Psoas muscle (tissue), 8 donors: ENCODE measurements around the gene CAPN3. TPM values are rescaled to one million over a fixed set of nuclear protein-coding genes. Genes with fewer than 3 reads are reported as not detected.

Experiments
- ATAC-seq, 4 donors: fragments of 200-7000 bp; cut with Tn5 transposase; one replicate each; pipeline ENCODE4 v1.9.1; 2020; ENCODE audit warnings: moderate library complexity in 3 of 4, mild to moderate bottlenecking in 2 of 4
- DNase-seq, 2 donors: peaks; one replicate each; pipeline ENCODE4 v3.0.0-alpha.2; 2020
- H3K27ac ChIP-seq: fragments of 200-600 bp; one replicate; pipeline ENCODE4 v1.8.0; 2022
- H3K27me3 ChIP-seq, 3 donors: fragments of 200-600 bp in 1 of 3; one replicate each; pipeline versions ENCODE4 v1.6.1 to v1.8.0; 2013 to 2022; ENCODE audit warnings: low read length in 2 of 3, mild to moderate bottlenecking in 2 of 3, moderate library complexity in 1 of 3; ENCODE audit not compliant: insufficient read depth in 3 of 3
- H3K36me3 ChIP-seq, 2 donors: fragments of 200-600 bp in 1 of 2; one replicate each; pipeline versions ENCODE4 v1.6.1 to v1.8.0; 2013 to 2022; ENCODE audit warnings: low read depth in 1 of 2, mild to moderate bottlenecking in 1 of 2, moderate library complexity in 1 of 2; ENCODE audit not compliant: insufficient read depth in 1 of 2
- H3K4me1 ChIP-seq: fragments of 200-600 bp; one replicate; pipeline ENCODE4 v1.8.0; 2022
- H3K4me3 ChIP-seq: fragments of 200-600 bp; one replicate; pipeline ENCODE4 v1.8.0; 2022; ENCODE audit warnings: mild to moderate bottlenecking
- H3K9me3 ChIP-seq: fragments of 200-600 bp; one replicate; pipeline ENCODE4 v1.8.0; 2022
- CTCF ChIP-seq: fragments of 200-600 bp; IDR thresholded peaks from one replicate; pipeline ENCODE4 v1.8.0; 2022; ENCODE audit warnings: antibody characterized with exemption
- WGBS, 3 donors: extraction: QIAGEN DNeasy Blood & Tissue Kit; methylation state at CpG; one replicate each; pipeline versions ENCODE4 v1.1.6 to v1.1.7; 2013; 5-methylcytosine and 5-hydroxymethylcytosine counted together
- intact Hi-C, 2 donors: fragments of 100-400 bp; cut with DNase I; formaldehyde crosslinking; loops; one replicate each; pipeline versions ENCODE4 v1.11.0 to v1.14.2; 2022
- polyA plus RNA-seq, 3 donors: library from polyadenylated mRNA; stranded (reverse); fragments of 200-250 nt; gene quantifications; one replicate each; pipeline ENCODE4 v1.2.3, GENCODE V29; 2013
- total RNA-seq, 4 donors: library from RNA; stranded (reverse); fragmentation: NEBNext Ultra II Directional in 2 of 4; extraction: Animal tissue kit (Norgen Biotek cat#: 25700) in 2 of 4; gene quantifications; one replicate each; pipeline versions ENCODE4 v1.2.1 to v1.2.4, GENCODE V29; 2021 to 2023
- donor health status: healthy with polysubstance abuse.
- donor health status: DM: no; HTN: no; CAD: no; lungs with moderate emphysema.
- donor health status: Bipolar disorder and iron deficiency.
- donor health status: healthy.
- donor health status: DM: yes; HTN: yes; CAD: no.
- donor health status: DM: no; HTN: no; CAD: no.
- donor health status: DM: no; HTN: no; CAD: no.
- donor health status: DM: yes; HTN: yes; CAD: no.

Gene CAPN3
- total and polyA plus RNA-seq, 7 donors: 114 to 413 (median 216) TPM

- Histone ChIP-seq H3K36me3 (peaks cover 6 to 94% of the 10 kb centered on the region in 2 donors), H3K4me3 (no peak overlapping the region), H3K4me1 (no peaks in the 10 kb centered on the region), H3K27me3 (no peaks in the 10 kb centered on the region), H3K27ac (no peak overlapping the region), H3K9me3 (no peaks in the 10 kb centered on the region)
- 57 to 82% (median 62%) methylated on average over 1 of the region's 1 CpG for WGBS, 3 donors
- no peak for TF ChIP-seq CTCF
- no peak for ATAC-seq
- no peak for DNase-seq
- intact Hi-C loops: no loop called here
Measured at GRCh38 chr15:42395838-42396237, 36.5 kb downstream of the CAPN3 start.

- TF ChIP-seq CTCF: no peak
- H3K27me3 ChIP-seq: no peaks in the 10 kb centered on the region
- H3K36me3 ChIP-seq: peaks cover 6 to 93% of the 10 kb centered on the region in 2 donors
- peaks cover 12% of the 10 kb centered on the region for H3K4me1 ChIP-seq
- no peak for ATAC-seq
- no peak overlapping the region for H3K4me3 ChIP-seq
- no peak for DNase-seq
- H3K27ac ChIP-seq: peak overlapping the region; percentile 82
- intact Hi-C loops: no loop called here
- 76 to 85% (median 84%) methylated on average over 24 of the region's 24 CpGs for WGBS, 3 donors
- H3K9me3 ChIP-seq: no peaks in the 10 kb centered on the region
Measured at GRCh38 chr15:42401544-42402454, 42.5 kb downstream of the CAPN3 start.

- DNase-seq (no peak), ATAC-seq (no peak)
- intact Hi-C loops: no loop called here
- Histone ChIP-seq H3K4me1 (peaks cover 12% of the 10 kb centered on the region), H3K4me3 (no peak overlapping the region), H3K9me3 (no peaks in the 10 kb centered on the region), H3K27ac (peak overlapping the region; percentile 82), H3K36me3 (peaks cover 2 to 93% of the 10 kb centered on the region in 2 donors), H3K27me3 (no peaks in the 10 kb centered on the region)
- WGBS, 3 donors: 84 to 87% (median 85%) methylated on average over 15 of the region's 15 CpGs
- no peak for TF ChIP-seq CTCF
Measured at GRCh38 chr15:42402455-42403205, 43.3 kb downstream of the CAPN3 start.

- Histone ChIP-seq H3K27me3 (no peaks in the 10 kb centered on the region), H3K4me3 (no peak overlapping the region), H3K4me1 (peaks cover 12% of the 10 kb centered on the region), H3K36me3 (peaks cover 2 to 94% of the 10 kb centered on the region in 2 donors), H3K27ac (peak overlapping the region; percentile 82), H3K9me3 (no peaks in the 10 kb centered on the region)
- intact Hi-C loops: no loop called here
- WGBS, 3 donors: 90 to 94% (median 93%) methylated on average over 7 of the region's 7 CpGs
- TF ChIP-seq CTCF: no peak
- no peak for ATAC-seq
- DNase-seq: no peak
Measured at GRCh38 chr15:42403389-42403788, 44.1 kb downstream of the CAPN3 start.
